NCI-H2227 treated with DMSO at 0.1 percent for 48 hours (cell line): ENCODE results near the gene PANX2.

ENCODE experiments used
- DNase-seq: peaks from one replicate; lab custom pipeline; 2025; lab: John Stamatoyannopoulos, UW

PANX2 gene

DNA sequence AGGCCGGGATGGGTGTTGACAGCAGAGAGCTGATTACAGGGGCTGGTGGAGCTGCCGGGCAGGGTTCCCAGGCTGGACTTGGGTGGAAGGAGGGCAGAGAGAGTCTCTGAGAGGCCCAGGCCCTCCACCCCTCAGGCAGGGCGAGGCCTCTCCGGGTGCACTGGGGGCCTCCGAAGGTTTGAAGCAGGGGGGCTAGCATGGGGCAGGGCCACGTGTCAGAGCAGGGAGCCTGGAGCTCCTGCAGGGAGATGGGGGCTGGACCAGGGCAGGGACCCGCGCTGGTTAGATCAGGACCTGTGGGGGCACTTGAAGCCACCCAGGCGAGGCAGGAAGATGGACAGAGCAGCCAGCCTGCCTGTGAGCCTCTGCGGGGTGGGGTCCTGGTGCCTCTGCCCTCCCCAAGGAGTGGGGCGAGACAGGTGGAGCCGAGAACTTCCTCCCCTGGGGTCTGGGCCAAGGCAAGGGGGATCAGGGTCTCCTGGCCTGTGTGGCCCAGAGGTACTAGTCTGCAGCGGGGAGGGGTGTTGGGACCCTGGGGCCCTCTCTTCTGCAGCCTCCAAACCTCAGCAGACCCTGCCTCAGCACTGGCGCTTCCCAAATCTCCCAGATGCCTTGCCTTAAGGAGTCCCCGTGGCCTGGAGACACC lies 911 bp downstream of the PANX2 start:
- DNase-seq: no peak

GRCh38 chr22:50171965-50172421 lies 1.5 kb downstream of the PANX2 start:
- DNase-seq: no peak

DNA sequence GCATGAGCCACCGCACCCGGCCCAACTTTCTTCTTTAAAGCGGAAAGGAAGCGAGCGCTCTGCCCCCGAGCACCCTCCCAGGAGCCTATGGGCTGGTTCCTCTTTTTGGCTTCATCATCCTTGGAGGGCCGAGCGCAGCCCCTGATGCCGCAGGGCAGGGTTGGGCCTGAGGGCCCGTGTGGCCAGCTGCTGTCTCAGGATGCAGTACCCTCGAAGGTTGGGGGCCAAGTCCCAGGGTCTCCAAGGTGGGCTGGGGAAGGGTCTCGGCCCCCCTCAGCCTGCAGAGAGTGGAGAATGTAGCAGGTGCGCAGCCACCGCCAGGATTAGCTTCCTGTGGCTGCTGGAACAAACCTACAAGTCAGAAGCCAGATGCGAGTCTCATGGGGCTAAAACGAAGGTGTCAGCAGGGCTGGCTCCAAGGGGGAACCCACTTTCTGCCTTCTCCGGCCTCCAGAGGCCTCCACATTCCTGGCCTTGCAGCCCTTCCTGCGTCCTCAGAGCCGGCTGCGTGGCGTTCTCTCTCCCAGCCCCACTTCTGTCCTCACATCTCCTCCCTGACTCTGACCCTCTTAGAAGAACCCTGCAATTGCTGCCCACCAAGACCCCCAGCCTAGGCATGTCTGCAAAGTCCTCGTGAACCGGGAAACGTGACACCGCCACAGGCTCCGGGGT lies 2.9 kb downstream of the PANX2 start:
- no peak for DNase-seq

GRCh38 chr22:50173983-50174355 lies 3.4 kb downstream of the PANX2 start:
- no peak for DNase-seq

DNA sequence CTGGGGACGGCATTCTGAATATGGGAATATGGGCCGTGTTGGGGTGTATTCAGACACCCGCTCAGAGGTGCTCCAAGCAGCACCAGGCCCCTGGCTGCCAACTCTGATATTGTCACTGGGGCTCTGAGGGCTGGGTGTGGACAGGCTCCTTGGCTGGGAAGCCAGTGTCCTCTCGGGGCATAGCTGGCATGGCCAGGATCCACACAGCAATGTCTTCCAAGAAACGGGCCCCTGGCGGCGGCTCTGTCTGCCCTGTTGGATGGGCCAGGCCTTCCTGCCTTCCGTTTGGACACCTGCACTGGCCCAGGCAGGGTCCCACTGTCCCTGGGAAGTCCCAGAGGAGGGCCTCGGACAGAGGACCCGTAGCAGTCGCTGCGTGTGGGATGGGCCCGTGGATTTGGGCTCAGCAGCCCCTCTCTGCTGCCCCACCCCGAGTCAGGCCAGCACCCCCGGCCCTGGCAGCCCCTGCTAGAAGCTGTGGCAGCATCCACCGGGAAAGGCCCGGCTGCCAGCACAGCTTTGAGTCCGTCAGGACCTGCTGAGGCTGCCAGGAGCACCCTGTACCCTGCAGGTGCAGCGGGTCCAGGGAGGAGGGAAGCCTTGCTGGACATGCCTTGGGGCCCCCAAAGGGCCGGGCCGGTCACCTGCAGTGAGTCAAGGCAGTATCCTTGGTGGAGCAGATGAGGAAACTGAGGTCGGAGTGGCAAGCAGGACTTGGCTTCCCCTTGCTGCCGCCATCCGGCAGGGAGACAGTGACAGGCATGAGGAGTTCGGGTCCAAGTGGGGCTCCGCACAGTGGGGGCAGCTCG lies 4.1 kb downstream of the PANX2 start:
- no peak for DNase-seq

GRCh38 chr22:50175191-50175461 lies 4.6 kb downstream of the PANX2 start:
- no peak for DNase-seq

- DNase-seq: no peak
Measured at GRCh38 chr22:50175921-50176849, 5.7 kb downstream of the PANX2 start.

GRCh38 chr22:50176850-50177536 lies 6.5 kb downstream of the PANX2 start:
- no peak for DNase-seq

DNA sequence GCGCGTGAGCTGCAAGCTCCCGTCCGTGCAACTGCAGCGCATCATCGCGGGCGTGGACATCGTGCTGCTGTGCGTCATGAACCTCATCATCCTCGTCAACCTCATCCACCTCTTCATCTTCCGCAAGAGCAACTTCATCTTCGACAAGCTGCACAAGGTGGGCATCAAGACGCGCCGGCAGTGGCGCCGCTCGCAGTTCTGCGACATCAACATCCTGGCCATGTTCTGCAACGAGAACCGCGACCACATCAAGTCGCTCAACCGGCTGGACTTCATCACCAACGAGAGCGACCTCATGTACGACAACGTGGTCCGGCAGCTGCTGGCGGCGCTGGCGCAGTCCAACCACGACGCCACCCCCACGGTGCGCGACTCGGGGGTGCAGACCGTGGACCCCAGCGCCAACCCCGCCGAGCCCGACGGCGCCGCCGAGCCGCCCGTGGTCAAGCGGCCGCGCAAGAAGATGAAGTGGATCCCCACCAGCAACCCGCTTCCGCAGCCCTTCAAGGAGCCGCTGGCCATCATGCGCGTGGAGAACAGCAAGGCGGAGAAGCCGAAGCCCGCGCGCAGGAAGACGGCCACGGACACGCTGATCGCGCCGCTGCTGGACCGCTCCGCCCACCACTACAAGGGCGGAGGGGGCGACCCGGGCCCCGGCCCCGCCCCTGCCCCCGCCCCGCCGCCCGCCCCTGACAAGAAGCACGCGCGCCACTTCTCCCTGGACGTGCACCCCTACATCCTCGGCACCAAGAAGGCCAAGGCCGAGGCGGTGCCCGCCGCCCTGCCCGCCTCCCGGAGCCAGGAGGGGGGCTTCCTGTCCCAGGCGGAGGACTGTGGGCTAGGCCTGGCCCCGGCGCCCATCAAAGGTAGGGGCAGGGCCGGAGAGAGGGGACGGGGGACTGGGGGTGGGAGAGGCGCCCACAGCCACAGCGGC lies 7.3 kb downstream of the PANX2 start:
- no peak for DNase-seq

GRCh38 chr22:50178471-50178864 lies 7.9 kb downstream of the PANX2 start:
- DNase-seq: no peak

DNA sequence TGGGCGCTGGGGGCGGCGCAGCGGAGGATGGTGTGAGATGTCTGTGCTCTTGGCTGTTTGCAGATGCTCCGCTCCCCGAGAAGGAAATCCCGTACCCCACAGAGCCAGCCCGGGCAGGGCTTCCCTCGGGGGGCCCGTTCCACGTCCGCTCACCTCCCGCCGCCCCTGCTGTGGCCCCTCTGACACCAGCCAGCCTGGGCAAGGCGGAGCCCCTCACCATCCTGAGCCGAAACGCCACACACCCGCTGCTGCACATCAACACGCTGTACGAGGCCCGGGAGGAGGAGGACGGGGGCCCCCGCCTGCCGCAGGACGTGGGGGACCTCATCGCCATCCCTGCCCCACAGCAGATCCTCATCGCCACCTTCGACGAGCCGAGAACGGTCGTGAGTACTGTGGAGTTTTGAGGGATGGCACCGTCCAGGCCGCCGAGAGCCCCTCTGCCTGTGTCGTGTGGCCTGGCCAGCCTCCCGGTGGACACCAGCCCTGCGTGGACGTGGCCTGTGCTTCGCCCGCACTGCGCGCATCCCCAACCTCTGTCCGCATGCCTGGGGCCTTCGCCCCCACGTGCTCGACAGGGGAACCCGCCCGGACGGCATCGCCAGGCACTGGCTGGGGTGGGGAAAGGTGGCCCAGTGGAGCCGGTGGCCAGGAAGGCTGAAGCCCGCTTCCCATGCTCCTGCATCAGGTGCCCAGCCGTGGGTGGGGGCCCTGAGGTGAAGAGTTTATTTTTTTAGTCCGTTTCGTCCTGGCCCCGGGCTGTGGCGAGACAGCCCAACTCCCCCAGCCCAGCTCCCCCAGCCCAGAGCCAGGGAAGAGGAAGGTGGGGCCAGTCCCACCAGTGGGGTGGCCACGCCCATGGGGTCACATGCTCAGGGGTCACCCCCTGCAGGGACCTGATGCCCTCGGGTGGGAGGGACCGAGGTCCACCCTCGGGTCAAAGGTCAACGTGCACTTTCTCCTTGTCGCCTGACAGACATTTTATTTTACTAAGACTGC lies 8.6 kb downstream of the PANX2 start:
- DNase-seq: no peak

- no peak for DNase-seq
Measured at GRCh38 chr22:50179937-50180726, 9.6 kb downstream of the PANX2 start.

DNA sequence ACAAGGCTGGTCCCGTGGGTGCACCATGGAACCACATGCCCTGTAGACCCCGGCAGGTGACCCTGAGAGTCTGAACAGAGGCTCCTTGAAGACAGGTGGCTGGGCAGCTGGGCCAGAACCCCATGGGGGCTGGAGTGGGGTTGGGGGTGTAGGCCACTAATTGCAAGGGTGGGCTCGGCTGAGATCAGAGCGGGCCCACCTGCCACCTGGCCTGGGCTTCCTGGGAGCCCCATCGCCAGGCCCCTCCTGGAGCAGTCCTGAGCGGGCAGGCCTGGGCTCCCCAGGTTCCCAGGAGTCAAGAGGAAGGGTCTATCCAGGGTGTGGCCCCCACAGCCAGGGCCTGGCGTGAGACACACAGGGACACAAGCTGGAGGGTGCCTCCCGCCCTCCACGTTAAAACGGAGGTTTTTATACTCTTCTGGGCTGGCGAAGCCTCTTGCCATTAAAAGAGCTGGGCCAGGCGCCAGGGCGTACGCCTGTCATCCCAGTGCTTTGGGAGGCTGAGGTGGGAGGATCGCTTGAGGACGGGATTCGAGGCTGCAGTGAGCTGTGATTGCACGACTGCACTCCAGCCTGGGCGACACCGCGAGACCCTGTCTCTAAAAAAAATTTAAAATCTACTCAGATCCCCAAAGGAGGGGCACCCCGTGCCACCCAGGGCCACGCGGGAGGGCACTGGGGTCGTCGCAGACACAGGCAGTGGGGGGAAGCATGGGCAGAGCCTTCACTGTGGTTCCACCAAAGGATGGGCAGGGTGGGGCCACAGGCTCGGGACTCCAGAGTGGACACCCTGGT lies 10.4 kb downstream of the PANX2 start:
- no peak for DNase-seq

DNA sequence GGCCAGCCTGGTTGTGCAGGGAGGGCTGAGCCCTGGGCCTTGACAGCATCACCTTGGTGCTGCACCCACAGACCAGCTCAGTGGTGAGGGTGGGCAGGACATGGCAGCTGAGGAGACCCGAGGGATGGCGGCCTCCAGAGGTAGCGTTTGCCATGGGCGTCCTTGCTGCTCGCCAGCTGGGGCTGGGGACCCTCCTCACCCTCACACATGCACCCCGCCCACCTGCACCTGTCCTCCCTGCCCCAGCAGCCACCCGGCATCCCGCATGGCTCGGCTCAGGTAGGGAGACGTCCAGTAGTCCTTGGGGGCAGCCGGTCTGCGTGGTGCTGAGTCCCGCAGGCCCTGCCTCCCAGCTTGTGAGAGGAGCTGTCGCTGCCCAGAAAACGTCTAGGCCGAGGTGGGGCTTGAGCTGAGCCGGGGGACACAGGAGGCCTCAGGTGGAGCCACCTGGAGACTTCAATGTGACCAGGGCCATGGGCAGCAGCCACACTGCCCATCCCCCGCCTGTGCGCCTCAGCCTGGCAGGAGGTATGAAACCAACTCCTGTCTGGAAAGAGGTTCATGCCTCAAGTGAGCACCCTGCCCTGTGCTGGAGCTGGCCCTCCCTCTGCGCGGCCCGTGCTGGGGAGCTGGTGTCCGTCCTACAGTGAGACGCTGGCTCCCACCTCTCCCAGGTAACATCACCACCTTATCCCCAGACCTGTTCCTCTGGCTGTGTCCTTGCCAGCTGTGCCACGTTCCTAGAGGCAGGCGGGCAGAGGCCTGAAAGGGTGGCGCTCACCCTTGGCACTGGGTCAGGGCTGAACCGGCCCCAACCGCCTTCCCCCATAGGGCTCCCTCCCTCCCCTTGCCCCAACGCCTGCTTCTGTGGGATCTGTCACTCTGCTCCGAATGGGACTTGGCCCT lies 11.9 kb downstream of the PANX2 start:
- DNase-seq: no peak

DNA sequence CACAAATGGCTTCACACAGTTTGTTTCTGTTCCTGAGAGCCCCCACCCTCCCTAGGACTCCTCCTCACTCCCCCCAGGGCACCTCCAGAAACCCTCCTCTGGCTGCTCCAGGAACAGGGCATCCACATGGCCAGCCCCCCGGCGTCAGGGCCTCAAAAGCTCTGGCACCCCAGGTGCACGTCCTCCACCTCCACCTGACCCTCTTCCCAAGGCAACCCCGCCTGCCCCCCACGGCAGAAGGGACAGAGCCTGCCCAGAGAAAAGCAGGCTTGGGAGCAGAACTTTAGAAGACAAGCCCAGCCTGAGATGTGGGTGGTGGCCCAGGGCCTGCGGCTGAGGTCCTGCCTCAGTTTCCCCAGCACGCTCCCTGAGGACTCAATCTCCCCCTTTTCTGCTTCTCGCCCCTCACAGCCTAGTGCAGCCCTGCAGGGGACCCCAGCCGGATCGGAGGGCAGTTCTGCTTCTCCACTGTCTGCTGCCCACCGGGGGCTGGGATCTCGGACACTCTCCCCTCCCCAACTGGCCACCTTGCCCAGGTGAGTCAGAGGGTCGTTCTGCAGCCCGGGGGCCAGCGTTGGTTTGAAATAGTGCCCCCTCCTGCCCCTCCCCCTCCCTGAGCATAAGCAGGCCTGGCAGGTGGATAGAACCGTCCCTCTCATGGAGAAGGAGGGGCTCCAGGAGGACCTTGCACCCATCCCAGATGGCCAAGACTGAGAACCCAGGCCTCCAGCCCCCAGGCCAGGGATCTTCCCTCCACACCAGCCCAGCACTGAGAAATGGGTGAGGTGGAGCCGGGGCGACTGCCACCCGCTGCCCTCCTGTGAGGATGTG lies 12.8 kb downstream of the PANX2 start:
- no peak for DNase-seq
